Measurements from ENCODE around the gene FNIP2. TPM values are rescaled to one million over a fixed set of nuclear protein-coding genes. Genes with fewer than 3 reads are reported as not detected.
A peak's percentile ranks its signal among the peaks of the same experiment; 100 is the strongest.

Gene FNIP2
- total and polyA plus RNA-seq, 12 donors: 8.5 to 89.7 (median 47.0) TPM

DNA sequence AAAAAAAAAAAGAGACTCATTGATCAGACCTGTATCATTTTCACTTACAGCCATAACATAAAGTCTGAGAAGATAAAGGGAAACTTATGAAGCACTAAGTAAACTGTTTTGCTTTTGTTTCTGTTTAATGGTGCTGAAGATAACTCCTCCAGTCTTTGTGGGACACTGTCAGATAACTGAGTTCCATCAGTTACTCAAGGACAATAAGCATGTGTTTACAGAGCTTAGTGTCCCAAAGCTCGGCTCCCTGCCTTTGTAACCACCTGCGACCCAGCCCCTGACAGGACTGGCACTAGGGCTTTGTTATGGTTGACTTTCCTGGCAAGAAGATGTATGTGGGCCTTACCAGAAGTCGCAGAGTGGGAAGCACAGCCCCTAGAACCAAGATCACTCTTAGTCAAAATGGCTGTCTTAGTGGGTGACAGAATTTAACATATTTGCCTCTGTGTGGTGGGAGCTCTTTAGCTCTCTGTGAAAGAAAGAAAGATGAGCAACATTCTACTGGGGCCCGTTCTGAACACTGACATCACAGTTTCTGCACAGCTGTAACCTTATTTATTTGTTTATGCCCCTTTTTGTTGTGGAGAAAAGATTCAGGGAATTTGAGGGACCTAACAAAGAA is 68.1 kb downstream of the FNIP2 start:
- Histone ChIP-seq H3K9me3 (no peaks in the 10 kb centered on the region), H3K4me1 (peaks cover 0 to 28% (median 5%) of the 10 kb centered on the region in 9 donors), H3K27me3 (no peaks in the 10 kb centered on the region), H3K36me3 (peaks cover 0 to 93% (median 15%) of the 10 kb centered on the region in 9 donors), H3K27ac (no peak overlapping the region), H3K4me3 (no peak overlapping the region)
- DNase-seq (no peak), ATAC-seq (no peak)
- 84 to 88% methylated on average over 4 of the region's 4 CpGs for WGBS, 2 donors
- intact Hi-C loops (cut with DNase I): no loop called here
- TF ChIP-seq, protein P1, sequence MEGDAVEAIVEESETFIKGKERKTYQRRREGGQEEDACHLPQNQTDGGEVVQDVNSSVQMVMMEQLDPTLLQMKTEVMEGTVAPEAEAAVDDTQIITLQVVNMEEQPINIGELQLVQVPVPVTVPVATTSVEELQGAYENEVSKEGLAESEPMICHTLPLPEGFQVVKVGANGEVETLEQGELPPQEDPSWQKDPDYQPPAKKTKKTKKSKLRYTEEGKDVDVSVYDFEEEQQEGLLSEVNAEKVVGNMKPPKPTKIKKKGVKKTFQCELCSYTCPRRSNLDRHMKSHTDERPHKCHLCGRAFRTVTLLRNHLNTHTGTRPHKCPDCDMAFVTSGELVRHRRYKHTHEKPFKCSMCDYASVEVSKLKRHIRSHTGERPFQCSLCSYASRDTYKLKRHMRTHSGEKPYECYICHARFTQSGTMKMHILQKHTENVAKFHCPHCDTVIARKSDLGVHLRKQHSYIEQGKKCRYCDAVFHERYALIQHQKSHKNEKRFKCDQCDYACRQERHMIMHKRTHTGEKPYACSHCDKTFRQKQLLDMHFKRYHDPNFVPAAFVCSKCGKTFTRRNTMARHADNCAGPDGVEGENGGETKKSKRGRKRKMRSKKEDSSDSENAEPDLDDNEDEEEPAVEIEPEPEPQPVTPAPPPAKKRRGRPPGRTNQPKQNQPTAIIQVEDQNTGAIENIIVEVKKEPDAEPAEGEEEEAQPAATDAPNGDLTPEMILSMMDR (IDR thresholded peaks at IDR 0.05): no peak

DNA sequence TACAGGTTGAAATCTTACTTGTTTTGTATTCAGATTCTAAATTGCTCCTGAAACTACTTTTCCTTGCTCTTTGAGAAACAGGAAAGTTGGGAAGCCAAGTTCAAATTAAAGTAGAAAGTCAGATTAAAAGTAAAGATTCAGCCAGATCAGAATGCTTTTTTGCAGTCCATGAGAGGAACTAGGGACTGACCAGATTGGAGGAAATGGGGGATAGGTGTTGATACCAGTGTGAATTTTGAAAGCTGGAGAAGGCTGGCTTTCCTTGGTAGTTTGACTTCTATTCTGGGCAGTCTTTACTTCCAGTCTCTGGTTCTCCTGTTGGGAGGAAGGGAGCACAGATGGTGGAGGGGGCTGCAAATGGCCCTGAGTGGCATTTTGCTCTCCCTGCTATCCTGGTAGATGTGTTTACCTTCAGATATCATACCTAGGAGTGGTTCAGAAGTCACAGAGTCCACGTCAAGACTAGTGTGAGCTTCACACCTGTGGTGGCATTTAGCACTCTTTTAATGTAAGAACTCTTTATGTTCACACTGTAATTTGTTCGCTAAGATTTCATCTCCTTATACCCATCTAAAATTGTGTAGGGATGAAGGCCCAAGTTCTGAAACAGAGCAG is 68.8 kb downstream of the FNIP2 start:
- Histone ChIP-seq H3K27ac (no peak overlapping the region), H3K9me3 (no peaks in the 10 kb centered on the region), H3K36me3 (peaks cover 0 to 91% (median 12%) of the 10 kb centered on the region in 9 donors), H3K4me3 (no peak overlapping the region), H3K27me3 (no peaks in the 10 kb centered on the region), H3K4me1 (peaks cover 0 to 28% (median 5%) of the 10 kb centered on the region in 9 donors)
- TF ChIP-seq, protein P1 (IDR thresholded peaks at IDR 0.05): no peak
- 92 to 97% methylated on average over 2 of the region's 2 CpGs for whole genome bisulfite sequencing, 2 donors
- ATAC-seq (no peak), DNase-seq (no peak)
- intact Hi-C loops (cut with DNase I): no loop called here

DNA sequence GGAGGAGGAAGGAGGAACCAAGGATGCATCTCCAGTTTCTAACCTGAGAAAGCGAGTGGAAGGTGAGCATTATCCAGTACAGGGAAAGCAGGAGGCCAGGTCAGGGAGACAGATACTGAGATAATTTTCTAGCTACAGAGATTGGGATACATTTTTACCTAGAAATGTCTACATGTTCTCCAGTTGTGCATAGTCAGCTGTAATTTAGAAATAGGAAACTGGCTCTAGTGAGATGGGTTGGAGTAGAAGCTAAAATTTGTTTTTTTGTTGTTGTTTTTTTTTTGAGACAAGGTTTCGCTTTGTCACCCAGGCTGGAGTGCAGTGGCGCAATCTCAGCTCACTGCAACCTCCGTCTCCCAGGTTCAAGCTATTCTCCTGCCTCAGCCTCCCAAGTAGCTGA is 71.3 kb downstream of the FNIP2 start:
- TF ChIP-seq, protein P1 (IDR thresholded peaks at IDR 0.05): no peak
- Histone ChIP-seq H3K27ac (peak overlapping the region in 1 of 10 donors; percentile 28), H3K4me3 (no peak overlapping the region), H3K4me1 (peaks cover 0 to 18% (median 5%) of the 10 kb centered on the region in 9 donors), H3K36me3 (peaks cover 0 to 88% (median 0%) of the 10 kb centered on the region in 9 donors), H3K9me3 (no peaks in the 10 kb centered on the region), H3K27me3 (no peaks in the 10 kb centered on the region)
- DNase-seq (no peak), ATAC-seq (no peak)
- intact Hi-C loops (cut with DNase I): loop anchor here in 4 of 10 donors (5.0 kb wide), 5 partner anchors 33 to 73 kb away; partner anchors contain the start of gene FNIP2 (in 1 of the 4)
- 99 to 100% methylated on average over 4 of the region's 4 CpGs for WGBS, 2 donors

DNA sequence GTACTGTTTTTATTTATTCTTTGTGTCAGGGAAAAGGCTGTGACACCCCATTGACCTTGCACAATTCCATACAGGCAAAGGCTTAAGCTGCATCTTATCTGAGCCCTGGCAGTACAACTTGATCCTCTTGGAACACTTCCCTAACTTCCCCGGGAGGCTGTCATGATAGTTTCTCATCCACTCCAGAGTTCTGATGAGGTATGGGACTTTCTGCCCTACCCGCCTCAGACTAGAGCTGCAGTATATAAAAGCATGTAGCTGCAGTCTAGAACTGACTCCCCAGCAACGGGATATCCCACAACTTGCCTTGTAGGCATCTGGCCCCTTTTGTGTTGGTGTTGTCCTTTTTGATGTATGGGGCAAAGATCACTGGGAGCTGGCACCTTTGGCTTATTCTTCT is 72.7 kb downstream of the FNIP2 start:
- peak in 1 of 2 donors; percentile 44 for DNase-seq
- H3K27ac ChIP-seq: peak overlapping the region; percentile 1 to 74 (median 60)

More for the DNA sequence above, 72.7 kb downstream of the FNIP2 start:
- peaks cover 0 to 88% (median 3%) of the 10 kb centered on the region in 9 donors for H3K36me3 ChIP-seq
- H3K27me3 ChIP-seq: no peaks in the 10 kb centered on the region
- H3K4me1 ChIP-seq: peaks cover 0 to 27% (median 4%) of the 10 kb centered on the region in 9 donors
- H3K9me3 ChIP-seq: no peaks in the 10 kb centered on the region
- peak; percentile 59 to 96 (median 86) for ATAC-seq
- peak overlapping the region; percentile 2 to 46 (median 32) for H3K4me3 ChIP-seq
- intact Hi-C loops (cut with DNase I): loop anchor here in 4 of 10 donors (1.0 to 5.0 kb wide), 6 partner anchors 15 to 74 kb away; partner anchors contain the start of gene FNIP2 (in 1 of the 4)
- TF ChIP-seq, protein P1 (IDR thresholded peaks at IDR 0.05): no peak
- 25 to 45% methylated on average over 3 of the region's 3 CpGs for WGBS, 2 donors

All from heart right ventricle (tissue), 16 donors.